SK-N-MC (cell line): ENCODE results near the gene WWTR1.

Experiments
- EZH2 ChIP-seq: fragments of 200-600 bp; sonication (generic); IDR thresholded peaks from one replicate; pipeline ENCODE4 v1.6.1; 2017; ENCODE audit warnings: antibody characterized with exemption
- FOXP2 ChIP-seq: optimal IDR thresholded peaks from 2 replicates; pipeline ENCODE3; 2011; ENCODE audit warnings: mild to moderate bottlenecking, moderate library complexity; ENCODE audit not compliant: insufficient read depth; ENCODE audit errors: extremely low read length, control extremely low read depth
- POLR2AphosphoS5 ChIP-seq: IDR thresholded peaks from 2 replicates; pipeline ENCODE4 v1.6.1; 2012; ENCODE audit warnings: mild to moderate bottlenecking, low read depth, low read length, borderline replicate concordance

GRCh38 chr3:149678351-149678950, 20.6 kb upstream of the WWTR1 start:
- TF ChIP-seq POLR2AphosphoS5 = no peak
- no peak for TF ChIP-seq EZH2
- no peak for TF ChIP-seq FOXP2
